Lower lobe of right lung (tissue), 2 donors: Measurements from ENCODE around the gene CADM2. TPM values are rescaled to one million over a fixed set of nuclear protein-coding genes. Genes with fewer than 3 reads are reported as not detected.

ENCODE experiments used
- ATAC-seq, 2 donors: fragments of 200-7000 bp; cut with Tn5 transposase; one replicate each; pipeline ENCODE4 v1.9.1; 2020 to 2022; ENCODE audit warnings: mild to moderate bottlenecking in 2 of 2, moderate library complexity in 2 of 2
- DNase-seq: peaks from one replicate; pipeline ENCODE4 v3.0.0-alpha.2; 2020
- H3K27ac ChIP-seq: fragments of 200-600 bp; one replicate; pipeline ENCODE4 v1.8.0; 2022
- H3K27me3 ChIP-seq: fragments of 200-600 bp; one replicate; pipeline ENCODE4 v1.8.0; 2022; ENCODE audit warnings: low read depth
- H3K36me3 ChIP-seq: fragments of 200-600 bp; one replicate; pipeline ENCODE4 v1.8.0; 2022; ENCODE audit warnings: mild to moderate bottlenecking
- H3K4me1 ChIP-seq: fragments of 200-600 bp; one replicate; pipeline ENCODE4 v1.8.0; 2022
- H3K4me3 ChIP-seq: fragments of 200-600 bp; one replicate; pipeline ENCODE4 v1.8.0; 2022; ENCODE audit warnings: mild to moderate bottlenecking
- H3K9me3 ChIP-seq: fragments of 200-600 bp; one replicate; pipeline ENCODE4 v1.8.0; 2022
- CTCF ChIP-seq: fragments of 200-600 bp; IDR thresholded peaks from one replicate; pipeline ENCODE4 v1.8.0; 2022; ENCODE audit warnings: antibody characterized with exemption, mild to moderate bottlenecking
- intact Hi-C: fragments of 100-400 bp; cut with DNase I; formaldehyde crosslinking; loops from one replicate; pipeline ENCODE4 v1.11.0; 2022
- total RNA-seq: library from RNA; stranded (reverse); fragmentation: NEBNext Ultra II Directional; extraction: Animal tissue kit (Norgen Biotek cat#: 25700); gene quantifications from one replicate; pipeline ENCODE4 v1.2.1, GENCODE V29; 2021
- donor health status: DM: no; HTN: yes; CAD: no; lungs with severe emphysema.

CADM2 gene
- total RNA-seq, 1 donor from 2014 or later, result 0.83 TPM

GRCh38 chr3:84946240-84946639 lies 12.5 kb upstream of the CADM2 start:
- no peaks in the 10 kb centered on the region for H3K9me3 ChIP-seq
- H3K4me3 ChIP-seq, result no peak overlapping the region
- no peak for TF ChIP-seq CTCF
- H3K27ac ChIP-seq, result no peak overlapping the region
- intact Hi-C loops, result no loop called here
- H3K36me3 ChIP-seq, result no peaks in the 10 kb centered on the region
- H3K4me1 ChIP-seq, result no peaks in the 10 kb centered on the region
- H3K27me3 ChIP-seq, result no peaks in the 10 kb centered on the region
- no peak for ATAC-seq
- DNase-seq, result no peak

- Histone ChIP-seq H3K36me3 (no peaks in the 10 kb centered on the region), H3K27ac (no peak overlapping the region), H3K4me1 (peaks cover 15% of the 10 kb centered on the region), H3K9me3 (no peaks in the 10 kb centered on the region), H3K4me3 (peak overlapping the region; percentile 62), H3K27me3 (peaks cover 36% of the 10 kb centered on the region)
- TF ChIP-seq CTCF, result no peak
- intact Hi-C loops, result no loop called here
- peak in 1 of 2 donors; percentile 29 for ATAC-seq
- DNase-seq, result no peak
Measured at GRCh38 chr3:84959470-84960271, 882 bp downstream of the CADM2 start.

- no peak for TF ChIP-seq CTCF
- no peak for DNase-seq
- H3K4me1 ChIP-seq, result peaks cover 15% of the 10 kb centered on the region
- H3K4me3 ChIP-seq, result no peak overlapping the region
- H3K27ac ChIP-seq, result no peak overlapping the region
- H3K27me3 ChIP-seq, result peaks cover 36% of the 10 kb centered on the region
- intact Hi-C loops, result no loop called here
- no peak for ATAC-seq
- no peaks in the 10 kb centered on the region for H3K36me3 ChIP-seq
- H3K9me3 ChIP-seq, result no peaks in the 10 kb centered on the region
Measured at GRCh38 chr3:84960581-84960980, 1.8 kb downstream of the CADM2 start.

- Histone ChIP-seq H3K9me3 (no peaks in the 10 kb centered on the region), H3K4me1 (peaks cover 15% of the 10 kb centered on the region), H3K36me3 (no peaks in the 10 kb centered on the region), H3K4me3 (no peak overlapping the region), H3K27ac (no peak overlapping the region), H3K27me3 (peaks cover 36% of the 10 kb centered on the region)
- DNase-seq (no peak), ATAC-seq (no peak)
- intact Hi-C loops, result no loop called here
- no peak for TF ChIP-seq CTCF
Measured at GRCh38 chr3:84961011-84961410, 2.2 kb downstream of the CADM2 start.

- no peaks in the 10 kb centered on the region for H3K36me3 ChIP-seq
- H3K4me3 ChIP-seq, result no peak overlapping the region
- no peaks in the 10 kb centered on the region for H3K9me3 ChIP-seq
- H3K27ac ChIP-seq, result no peak overlapping the region
- intact Hi-C loops, result no loop called here
- DNase-seq, result no peak
- no peak for TF ChIP-seq CTCF
- peaks cover 15% of the 10 kb centered on the region for H3K4me1 ChIP-seq
- peaks cover 36% of the 10 kb centered on the region for H3K27me3 ChIP-seq
- no peak for ATAC-seq
Measured at GRCh38 chr3:84961521-84962255, 2.9 kb downstream of the CADM2 start.
